ENCODE measurements around the gene ALG1L2.
"Not testable (repeated sequence)": the region's sequence is repeated elsewhere in the genome, so short reads cannot be mapped to it uniquely, and the experiment has no call there.

ALG1L2 gene

DNA sequence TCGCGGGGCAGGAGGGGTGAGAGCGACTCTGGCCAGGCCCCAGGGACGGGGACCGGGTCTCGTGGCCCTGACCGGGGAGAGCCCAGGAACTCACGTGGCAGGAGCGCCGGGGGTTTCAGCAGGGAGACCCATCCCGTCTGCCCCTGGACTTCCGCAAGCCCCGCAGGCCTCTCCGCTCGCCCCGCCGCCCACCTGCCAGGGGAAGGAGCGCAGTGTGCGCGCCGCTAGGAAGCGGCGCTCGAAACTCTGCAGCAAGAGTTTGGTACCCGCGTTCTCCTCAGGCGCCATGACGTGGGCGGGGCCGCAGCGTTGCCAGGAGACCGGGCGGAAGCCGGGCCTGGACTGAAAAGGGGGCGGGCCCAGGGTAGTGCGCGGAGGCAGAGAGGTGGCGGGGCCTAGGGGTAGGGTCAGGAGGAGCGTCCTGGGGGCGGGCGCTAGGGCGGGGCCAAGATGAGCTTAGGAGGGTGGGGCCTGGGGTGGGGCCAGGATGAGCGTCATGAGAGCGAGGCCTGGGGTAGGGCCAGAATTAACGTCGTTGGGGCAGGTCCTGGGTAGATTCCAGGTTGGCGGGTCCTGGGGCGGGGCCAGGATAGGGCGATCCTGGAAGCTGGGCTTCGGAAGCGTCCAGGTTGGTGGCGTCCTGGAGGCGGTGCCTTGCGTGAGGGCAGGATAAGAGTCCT, 29.7 kb downstream of the ALG1L2 start:
- no peaks in the 10 kb centered on the region for H3K27me3 ChIP-seq (ENCODE audit: low read length)
- no peaks in the 10 kb centered on the region for H3K9me2 ChIP-seq (replicated peaks; ENCODE audit: insufficient read depth, low read length)
- H3K9me3 ChIP-seq (ENCODE audit: insufficient read depth, low read length), result no peaks in the 10 kb centered on the region
- H3F3A ChIP-seq (ENCODE audit: insufficient read depth), result no peaks in the 10 kb centered on the region
- no peaks in the 10 kb centered on the region for H4K20me1 ChIP-seq (ENCODE audit: low read depth, low read length)
- H3K79me2 ChIP-seq (ENCODE audit: insufficient read depth, low read length), result no peaks in the 10 kb centered on the region
- peak overlapping the region; percentile 80 for H2AFZ ChIP-seq (ENCODE audit: low read depth, low read length, severe bottlenecking)
- peak overlapping the region; percentile 35 for H3K27ac ChIP-seq (ENCODE audit: low read depth, low read length)
- peak overlapping the region; percentile 80 for H3K9ac ChIP-seq (ENCODE audit: low read length)
- peak overlapping the region; percentile 91 for H3K4me3 ChIP-seq (ENCODE audit: insufficient read depth, low read length, poor library complexity, severe bottlenecking)
- H3K36me3 ChIP-seq (ENCODE audit: low read length), result no peaks in the 10 kb centered on the region
- TF ChIP-seq EZH2phosphoT487 (conservative IDR thresholded peaks at IDR 0.05; ENCODE audit: low read length), result no peak
- TF ChIP-seq, protein P1, sequence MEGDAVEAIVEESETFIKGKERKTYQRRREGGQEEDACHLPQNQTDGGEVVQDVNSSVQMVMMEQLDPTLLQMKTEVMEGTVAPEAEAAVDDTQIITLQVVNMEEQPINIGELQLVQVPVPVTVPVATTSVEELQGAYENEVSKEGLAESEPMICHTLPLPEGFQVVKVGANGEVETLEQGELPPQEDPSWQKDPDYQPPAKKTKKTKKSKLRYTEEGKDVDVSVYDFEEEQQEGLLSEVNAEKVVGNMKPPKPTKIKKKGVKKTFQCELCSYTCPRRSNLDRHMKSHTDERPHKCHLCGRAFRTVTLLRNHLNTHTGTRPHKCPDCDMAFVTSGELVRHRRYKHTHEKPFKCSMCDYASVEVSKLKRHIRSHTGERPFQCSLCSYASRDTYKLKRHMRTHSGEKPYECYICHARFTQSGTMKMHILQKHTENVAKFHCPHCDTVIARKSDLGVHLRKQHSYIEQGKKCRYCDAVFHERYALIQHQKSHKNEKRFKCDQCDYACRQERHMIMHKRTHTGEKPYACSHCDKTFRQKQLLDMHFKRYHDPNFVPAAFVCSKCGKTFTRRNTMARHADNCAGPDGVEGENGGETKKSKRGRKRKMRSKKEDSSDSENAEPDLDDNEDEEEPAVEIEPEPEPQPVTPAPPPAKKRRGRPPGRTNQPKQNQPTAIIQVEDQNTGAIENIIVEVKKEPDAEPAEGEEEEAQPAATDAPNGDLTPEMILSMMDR (IDR thresholded peaks at IDR 0.05; ENCODE audit: insufficient read depth, low read length, poor library complexity, severe bottlenecking), result no peak
- peak overlapping the region; percentile 63 for H3K4me2 ChIP-seq (ENCODE audit: low read depth, low read length, poor library complexity, severe bottlenecking)

DNA sequence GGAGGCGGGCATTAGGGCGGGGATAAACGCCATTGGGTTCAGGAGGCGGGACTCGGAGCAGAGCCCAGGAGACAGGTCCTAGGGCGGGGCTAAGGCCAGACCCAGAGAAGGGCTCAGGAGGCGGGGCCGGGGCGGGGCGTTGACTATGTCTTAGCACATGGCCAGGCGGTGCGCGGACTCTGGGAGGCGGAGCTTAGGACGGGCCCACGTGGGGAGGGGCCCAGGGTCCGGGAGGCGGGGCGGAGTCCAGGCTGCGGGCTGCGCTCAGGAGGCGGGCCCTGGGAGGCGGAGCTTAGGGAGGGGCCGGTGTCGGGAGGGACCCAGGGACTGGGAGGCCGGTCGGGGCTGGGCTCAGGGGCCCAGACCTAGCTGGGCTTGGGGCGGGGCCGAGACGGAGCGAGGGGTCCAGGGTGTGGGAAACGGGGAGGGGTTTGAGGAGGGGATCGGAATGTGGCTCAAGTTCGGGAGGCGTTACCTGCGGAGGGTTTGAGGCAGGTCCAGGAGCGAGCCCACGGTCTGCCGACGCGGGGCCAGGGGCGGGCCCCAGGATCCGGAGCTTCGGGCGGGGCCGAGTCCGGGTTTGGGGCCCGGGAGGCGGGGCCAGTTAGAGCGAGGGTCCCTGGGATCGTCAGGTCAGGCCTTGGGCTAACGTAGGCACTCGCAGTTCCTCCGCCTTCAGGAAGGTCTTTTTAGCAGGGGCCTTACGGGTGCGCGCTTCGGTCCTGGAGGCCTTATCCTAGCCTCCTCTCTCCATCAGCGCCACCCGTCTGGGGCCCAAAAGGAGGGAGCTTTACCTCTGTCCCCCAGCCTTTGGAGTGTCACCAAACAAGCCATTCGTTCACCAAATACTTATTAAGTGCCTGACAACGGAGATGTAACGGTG, 30.5 kb downstream of the ALG1L2 start:
- not testable (repeated sequence) for H3K27me3 ChIP-seq (ENCODE audit: low read length); H3K9me3 ChIP-seq (ENCODE audit: insufficient read depth, low read length); H4K20me1 ChIP-seq (ENCODE audit: low read depth, low read length); H3K79me2 ChIP-seq (ENCODE audit: insufficient read depth, low read length); H3K9me2 ChIP-seq (replicated peaks; ENCODE audit: insufficient read depth, low read length); H3F3A ChIP-seq (ENCODE audit: insufficient read depth); H3K36me3 ChIP-seq (ENCODE audit: low read length)
- H2AFZ ChIP-seq (ENCODE audit: low read depth, low read length, severe bottlenecking), result peak overlapping the region; percentile 59
- peak overlapping the region; percentile 80 for H3K9ac ChIP-seq (ENCODE audit: low read length)
- H3K27ac ChIP-seq (ENCODE audit: low read depth, low read length), result peak overlapping the region; percentile 37; the same call in 1 of the 2 replicates
- peak overlapping the region; percentile 78 for H3K4me2 ChIP-seq (ENCODE audit: low read depth, low read length, poor library complexity, severe bottlenecking)
- peak overlapping the region; percentile 75 for H3K4me3 ChIP-seq (ENCODE audit: insufficient read depth, low read length, poor library complexity, severe bottlenecking)

DNA sequence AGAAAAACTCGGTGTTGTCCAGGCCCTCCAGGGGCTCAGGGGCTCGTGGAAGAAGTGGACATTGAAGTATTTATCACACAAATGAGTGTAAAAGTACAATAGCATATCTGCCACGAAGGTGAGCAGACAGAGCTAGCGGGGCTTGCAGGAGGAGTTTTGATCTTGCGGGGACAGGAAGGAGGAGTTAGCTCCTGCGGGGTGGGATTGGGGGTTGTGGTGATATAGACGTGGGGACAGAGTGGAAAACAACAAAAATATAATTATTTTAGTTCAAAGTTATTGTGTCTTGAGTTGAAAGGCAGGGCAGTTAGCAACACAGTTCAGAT, 31.1 kb downstream of the ALG1L2 start:
- Histone ChIP-seq H3K4me3 (ENCODE audit: insufficient read depth, low read length, poor library complexity, severe bottlenecking) (peak overlapping the region; percentile 75), H3K27ac (ENCODE audit: low read depth, low read length) (peak overlapping the region; percentile 37; the same call in 1 of the 2 replicates), H3K4me2 (ENCODE audit: low read depth, low read length, poor library complexity, severe bottlenecking) (peak overlapping the region; percentile 78), H2AFZ (ENCODE audit: low read depth, low read length, severe bottlenecking) (peak overlapping the region; percentile 59), H3K9ac (ENCODE audit: low read length) (peak overlapping the region; percentile 68)
- H3K9me3 ChIP-seq (ENCODE audit: insufficient read depth, low read length); H3F3A ChIP-seq (ENCODE audit: insufficient read depth); H3K36me3 ChIP-seq (ENCODE audit: low read length); H3K9me2 ChIP-seq (replicated peaks; ENCODE audit: insufficient read depth, low read length); H4K20me1 ChIP-seq (ENCODE audit: low read depth, low read length); H3K79me2 ChIP-seq (ENCODE audit: insufficient read depth, low read length); H3K27me3 ChIP-seq (ENCODE audit: low read length): not testable (repeated sequence)

DNA sequence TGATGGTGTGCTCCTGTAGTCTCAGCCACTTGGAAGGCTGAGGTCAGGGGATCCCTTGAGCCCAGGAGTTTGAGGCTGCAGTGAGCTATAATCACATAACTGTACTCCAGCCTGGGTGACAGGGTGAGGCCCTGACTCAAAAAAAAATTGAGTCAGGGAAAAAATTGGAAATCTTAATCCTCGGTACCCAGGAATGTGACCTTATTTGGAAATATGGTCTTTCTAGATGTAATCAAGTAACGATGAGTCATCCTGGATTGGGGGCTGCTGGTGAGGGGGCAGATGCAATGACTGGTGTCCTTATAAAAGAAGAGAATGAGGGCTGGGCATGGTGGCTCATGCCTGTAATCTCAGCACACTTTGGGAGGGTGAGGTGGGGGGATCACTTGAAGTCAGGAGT, 33.8 kb downstream of the ALG1L2 start:
- not testable (repeated sequence) for H3F3A ChIP-seq (ENCODE audit: insufficient read depth); H3K4me3 ChIP-seq (ENCODE audit: insufficient read depth, low read length, poor library complexity, severe bottlenecking); H3K9me3 ChIP-seq (ENCODE audit: insufficient read depth, low read length); H3K4me2 ChIP-seq (ENCODE audit: low read depth, low read length, poor library complexity, severe bottlenecking); H3K36me3 ChIP-seq (ENCODE audit: low read length); H3K79me2 ChIP-seq (ENCODE audit: insufficient read depth, low read length); H3K9ac ChIP-seq (ENCODE audit: low read length); H3K9me2 ChIP-seq (replicated peaks; ENCODE audit: insufficient read depth, low read length); H4K20me1 ChIP-seq (ENCODE audit: low read depth, low read length); H3K27ac ChIP-seq (ENCODE audit: low read depth, low read length); H2AFZ ChIP-seq (ENCODE audit: low read depth, low read length, severe bottlenecking); H3K27me3 ChIP-seq (ENCODE audit: low read length)
